SK-N-SH treated with all-trans-retinoic acid at 6 μM for 48 hours (cell line): ENCODE measurements around the gene PRSS53.

Source experiments
- ATAC-seq: fragments of 200-7000 bp; cut with Tn5 transposase; 3 replicates; pipeline ENCODE4 v1.9.1; 2020; ENCODE audit warnings: mild to moderate bottlenecking, moderate library complexity
- ARNTL ChIP-seq: fragments of 450-650 bp; formaldehyde crosslinking; IDR thresholded peaks from 2 replicates; pipeline ENCODE4 v1.5.0; 2020; ENCODE audit warnings: low read depth, mild to moderate bottlenecking, moderate library complexity, borderline replicate concordance
- BACH2 ChIP-seq: fragments of 250-450 bp; sonication (Bioruptor Pico); IDR thresholded peaks from 2 replicates; pipeline ENCODE4 v1.9.0; 2021; ENCODE audit warnings: mild to moderate bottlenecking, borderline replicate concordance
- CSDC2 ChIP-seq: fragments of 250-450 bp; sonication (Bioruptor Pico); IDR thresholded peaks from 2 replicates; pipeline ENCODE4 v1.5.0; 2020; ENCODE audit warnings: mild to moderate bottlenecking, moderate library complexity
- ESRRG ChIP-seq: fragments of 250-450 bp; sonication (Bioruptor Pico); IDR thresholded peaks from 2 replicates; pipeline ENCODE4 v1.6.1; 2021; ENCODE audit warnings: mild to moderate bottlenecking
- GLIS3 ChIP-seq: fragments of 250-450 bp; sonication (Bioruptor Pico); IDR thresholded peaks from 2 replicates; pipeline ENCODE4 v1.5.0; 2020; ENCODE audit warnings: mild to moderate bottlenecking, moderate library complexity
- OSR1 ChIP-seq: fragments of 250-450 bp; sonication (Bioruptor Pico); IDR thresholded peaks from 2 replicates; pipeline ENCODE4 v1.8.0; 2022; ENCODE audit warnings: moderate library complexity, mild to moderate bottlenecking, inconsistent platforms
- PPARA ChIP-seq: fragments of 250-450 bp; sonication (Bioruptor Pico); IDR thresholded peaks from 2 replicates; pipeline ENCODE4 v1.5.0; 2020; ENCODE audit warnings: mild to moderate bottlenecking, borderline replicate concordance
- RARB ChIP-seq: fragments of 250-450 bp; sonication (Bioruptor Pico); IDR thresholded peaks from 2 replicates; pipeline ENCODE4 v1.8.0; 2021; ENCODE audit warnings: mild to moderate bottlenecking, moderate library complexity
- SNAI2 ChIP-seq: fragments of 250-450 bp; sonication (Bioruptor Pico); IDR thresholded peaks from 2 replicates; pipeline ENCODE4 v1.5.0; 2020; ENCODE audit warnings: mild to moderate bottlenecking, moderate library complexity
- TCF4 ChIP-seq: fragments of 250-450 bp; sonication (Bioruptor Pico); IDR thresholded peaks from 2 replicates; pipeline ENCODE4 v1.8.0; 2021; ENCODE audit warnings: mild to moderate bottlenecking, moderate library complexity, borderline replicate concordance
- TOX ChIP-seq: fragments of 250-450 bp; sonication (Bioruptor Pico); IDR thresholded peaks from 2 replicates; pipeline ENCODE4 v1.8.0; 2021; ENCODE audit warnings: mild to moderate bottlenecking, moderate library complexity, borderline replicate concordance
- ZC3H10 ChIP-seq: fragments of 250-450 bp; sonication (Bioruptor Pico); IDR thresholded peaks from 2 replicates; pipeline ENCODE4 v1.5.1; 2021; ENCODE audit warnings: mild to moderate bottlenecking, moderate library complexity
- ZFP3 ChIP-seq: fragments of 250-450 bp; sonication (Bioruptor Pico); IDR thresholded peaks from 2 replicates; pipeline ENCODE4 v1.5.0; 2020; ENCODE audit warnings: mild to moderate bottlenecking, moderate library complexity
- ZFP30 ChIP-seq: fragments of 450-650 bp; formaldehyde crosslinking; IDR thresholded peaks from 2 replicates; pipeline ENCODE4 v1.5.0; 2022; ENCODE audit warnings: mild to moderate bottlenecking, moderate library complexity
- ZNF70 ChIP-seq: fragments of 450-650 bp; formaldehyde crosslinking; IDR thresholded peaks from 2 replicates; pipeline ENCODE4 v1.5.0; 2020; ENCODE audit warnings: mild to moderate bottlenecking, moderate library complexity
- ZNF8 ChIP-seq: fragments of 450-650 bp; formaldehyde crosslinking; IDR thresholded peaks from 2 replicates; pipeline ENCODE4 v1.5.0; 2020; ENCODE audit warnings: mild to moderate bottlenecking, moderate library complexity
- TF ChIP-seq, protein P1 (sequence below): fragments of 250-450 bp; sonication (Bioruptor Pico); IDR thresholded peaks from 2 replicates; pipeline ENCODE4 v1.8.0; 2021; ENCODE audit warnings: low read depth, mild to moderate bottlenecking, moderate library complexity, borderline replicate concordance
- TF ChIP-seq, protein P2 (sequence below): fragments of 250-450 bp; sonication (Bioruptor Pico); IDR thresholded peaks from 2 replicates; pipeline ENCODE4 v1.5.1; 2021; ENCODE audit warnings: mild to moderate bottlenecking, moderate library complexity
- TF ChIP-seq, protein P3 (sequence below): fragments of 250-450 bp; sonication (Bioruptor Pico); IDR thresholded peaks from 2 replicates; pipeline ENCODE4 v1.8.0; 2020; ENCODE audit warnings: mild to moderate bottlenecking, moderate library complexity, borderline replicate concordance

PRSS53 gene

GRCh38 chr16:31080035-31080629, 8.6 kb downstream of the PRSS53 start (continued):
- TF ChIP-seq, protein P1, sequence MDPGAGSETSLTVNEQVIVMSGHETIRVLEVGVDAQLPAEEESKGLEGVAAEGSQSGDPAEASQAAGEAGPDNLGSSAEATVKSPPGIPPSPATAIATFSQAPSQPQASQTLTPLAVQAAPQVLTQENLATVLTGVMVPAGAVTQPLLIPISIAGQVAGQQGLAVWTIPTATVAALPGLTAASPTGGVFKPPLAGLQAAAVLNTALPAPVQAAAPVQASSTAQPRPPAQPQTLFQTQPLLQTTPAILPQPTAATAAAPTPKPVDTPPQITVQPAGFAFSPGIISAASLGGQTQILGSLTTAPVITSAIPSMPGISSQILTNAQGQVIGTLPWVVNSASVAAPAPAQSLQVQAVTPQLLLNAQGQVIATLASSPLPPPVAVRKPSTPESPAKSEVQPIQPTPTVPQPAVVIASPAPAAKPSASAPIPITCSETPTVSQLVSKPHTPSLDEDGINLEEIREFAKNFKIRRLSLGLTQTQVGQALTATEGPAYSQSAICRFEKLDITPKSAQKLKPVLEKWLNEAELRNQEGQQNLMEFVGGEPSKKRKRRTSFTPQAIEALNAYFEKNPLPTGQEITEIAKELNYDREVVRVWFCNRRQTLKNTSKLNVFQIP (CRISPR knock-in tag) = no peak
- TF ChIP-seq, protein P2, sequence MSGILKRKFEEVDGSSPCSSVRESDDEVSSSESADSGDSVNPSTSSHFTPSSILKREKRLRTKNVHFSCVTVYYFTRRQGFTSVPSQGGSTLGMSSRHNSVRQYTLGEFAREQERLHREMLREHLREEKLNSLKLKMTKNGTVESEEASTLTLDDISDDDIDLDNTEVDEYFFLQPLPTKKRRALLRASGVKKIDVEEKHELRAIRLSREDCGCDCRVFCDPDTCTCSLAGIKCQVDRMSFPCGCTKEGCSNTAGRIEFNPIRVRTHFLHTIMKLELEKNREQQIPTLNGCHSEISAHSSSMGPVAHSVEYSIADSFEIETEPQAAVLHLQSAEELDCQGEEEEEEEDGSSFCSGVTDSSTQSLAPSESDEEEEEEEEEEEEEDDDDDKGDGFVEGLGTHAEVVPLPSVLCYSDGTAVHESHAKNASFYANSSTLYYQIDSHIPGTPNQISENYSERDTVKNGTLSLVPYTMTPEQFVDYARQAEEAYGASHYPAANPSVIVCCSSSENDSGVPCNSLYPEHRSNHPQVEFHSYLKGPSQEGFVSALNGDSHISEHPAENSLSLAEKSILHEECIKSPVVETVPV (CRISPR knock-in tag) = no peak
- TF ChIP-seq, protein P3, sequence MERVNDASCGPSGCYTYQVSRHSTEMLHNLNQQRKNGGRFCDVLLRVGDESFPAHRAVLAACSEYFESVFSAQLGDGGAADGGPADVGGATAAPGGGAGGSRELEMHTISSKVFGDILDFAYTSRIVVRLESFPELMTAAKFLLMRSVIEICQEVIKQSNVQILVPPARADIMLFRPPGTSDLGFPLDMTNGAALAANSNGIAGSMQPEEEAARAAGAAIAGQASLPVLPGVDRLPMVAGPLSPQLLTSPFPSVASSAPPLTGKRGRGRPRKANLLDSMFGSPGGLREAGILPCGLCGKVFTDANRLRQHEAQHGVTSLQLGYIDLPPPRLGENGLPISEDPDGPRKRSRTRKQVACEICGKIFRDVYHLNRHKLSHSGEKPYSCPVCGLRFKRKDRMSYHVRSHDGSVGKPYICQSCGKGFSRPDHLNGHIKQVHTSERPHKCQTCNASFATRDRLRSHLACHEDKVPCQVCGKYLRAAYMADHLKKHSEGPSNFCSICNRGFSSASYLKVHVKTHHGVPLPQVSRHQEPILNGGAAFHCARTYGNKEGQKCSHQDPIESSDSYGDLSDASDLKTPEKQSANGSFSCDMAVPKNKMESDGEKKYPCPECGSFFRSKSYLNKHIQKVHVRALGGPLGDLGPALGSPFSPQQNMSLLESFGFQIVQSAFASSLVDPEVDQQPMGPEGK (CRISPR knock-in tag) = no peak
- TF ChIP-seq TCF4 (no peak), GLIS3 (no peak), SNAI2 (CRISPR knock-in tag) (no peak)
- TF ChIP-seq, all 23 proteins: peak for 0

GRCh38 chr16:31079342-31079944, 9.3 kb downstream of the PRSS53 start:
- no peak for ATAC-seq
- TF ChIP-seq BACH2 (CRISPR knock-in tag) (no peak), ESRRG (CRISPR knock-in tag) (no peak), PPARA (CRISPR knock-in tag) (no peak), ZNF70 (no peak), ARNTL (CRISPR knock-in tag) (no peak)

DNA sequence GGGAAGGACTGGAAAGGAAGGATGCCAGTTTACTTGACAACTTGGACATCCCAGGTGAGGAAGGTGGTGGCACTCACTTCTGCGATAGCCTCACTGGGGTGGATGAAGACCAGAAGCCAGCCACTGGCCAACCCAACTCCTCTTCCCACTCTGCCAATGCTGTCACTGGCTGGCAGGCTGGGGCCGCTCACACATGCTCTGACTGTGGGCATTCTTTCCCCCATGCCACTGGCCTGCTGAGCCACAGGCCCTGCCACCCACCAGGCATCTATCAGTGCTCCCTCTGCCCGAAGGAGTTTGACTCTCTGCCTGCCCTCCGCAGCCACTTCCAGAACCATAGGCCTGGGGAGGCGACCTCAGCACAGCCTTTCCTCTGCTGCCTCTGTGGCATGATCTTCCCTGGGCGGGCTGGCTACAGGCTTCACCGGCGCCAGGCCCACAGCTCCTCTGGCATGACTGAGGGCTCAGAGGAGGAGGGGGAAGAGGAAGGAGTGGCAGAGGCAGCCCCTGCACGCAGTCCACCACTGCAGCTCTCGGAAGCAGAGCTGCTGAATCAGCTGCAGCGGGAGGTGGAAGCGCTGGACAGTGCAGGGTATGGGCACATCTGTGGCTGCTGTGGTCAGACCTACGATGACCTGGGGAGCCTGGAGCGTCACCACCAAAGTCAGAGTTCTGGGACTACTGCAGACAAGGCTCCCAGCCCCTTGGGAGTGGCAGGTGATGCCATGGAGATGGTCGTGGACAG, 10.0 kb downstream of the PRSS53 start:
- no peak for ATAC-seq
- TF ChIP-seq ZFP3 (CRISPR knock-in tag) (no peak), OSR1 (CRISPR knock-in tag) (no peak), ARNTL (CRISPR knock-in tag) (no peak), ZNF70 (no peak), ZNF8 (CRISPR knock-in tag) (no peak), ESRRG (CRISPR knock-in tag) (no peak), ZFP30 (CRISPR knock-in tag) (no peak), PPARA (CRISPR knock-in tag) (no peak), SNAI2 (CRISPR knock-in tag) (no peak), GLIS3 (no peak), BACH2 (CRISPR knock-in tag) (no peak), CSDC2 (CRISPR knock-in tag) (no peak), ZC3H10 (no peak), RARB (CRISPR knock-in tag) (no peak), TOX (CRISPR knock-in tag) (no peak)
- TF ChIP-seq, protein P3 (CRISPR knock-in tag) = no peak
